Midbrain (tissue), 1 donor: ENCODE data around the gene FOXI1.

Experiments used
- DNase-seq: peaks from one replicate; lab custom pipeline; 2025; lab: John Stamatoyannopoulos, UW

Gene FOXI1

GRCh38 chr5:170105642-170106611 is at the start of gene FOXI1:
Gene FOXI1, plus strand, starts transcription at chr5:170105897. Its CDS starts 61 bp downstream, at chr5:170105958.
- DNase-seq = no peak

- DNase-seq = no peak
Observed at GRCh38 chr5:170056561-170057267, 49.0 kb upstream of the FOXI1 start.

GRCh38 chr5:170057311-170057710 is 48.4 kb upstream of the FOXI1 start:
- DNase-seq = no peak

- DNase-seq = no peak
Observed at GRCh38 chr5:170059221-170059620, 46.5 kb upstream of the FOXI1 start.

GRCh38 chr5:170067152-170067551 is 38.5 kb upstream of the FOXI1 start:
- DNase-seq = no peak

GRCh38 chr5:170067574-170068170 is 38.0 kb upstream of the FOXI1 start:
- no peak for DNase-seq

GRCh38 chr5:170069512-170069911 is 36.2 kb upstream of the FOXI1 start:
- no peak for DNase-seq

GRCh38 chr5:170070556-170071412 is 34.9 kb upstream of the FOXI1 start:
- DNase-seq = peak; percentile 8

- DNase-seq = no peak
Observed at GRCh38 chr5:170071748-170072147, 33.9 kb upstream of the FOXI1 start.

- DNase-seq = no peak
Observed at GRCh38 chr5:170075696-170076095, 30.0 kb upstream of the FOXI1 start.

GRCh38 chr5:170076211-170076610 is 29.5 kb upstream of the FOXI1 start:
- no peak for DNase-seq

GRCh38 chr5:170076739-170077138 is 29.0 kb upstream of the FOXI1 start:
- no peak for DNase-seq

- no peak for DNase-seq
Observed at GRCh38 chr5:170077526-170077925, 28.2 kb upstream of the FOXI1 start.

GRCh38 chr5:170078458-170078857 is 27.2 kb upstream of the FOXI1 start:
- no peak for DNase-seq

- DNase-seq = no peak
Observed at GRCh38 chr5:170078931-170079330, 26.8 kb upstream of the FOXI1 start.

GRCh38 chr5:170080217-170080616 is 25.5 kb upstream of the FOXI1 start:
- no peak for DNase-seq

- no peak for DNase-seq
Observed at GRCh38 chr5:170080786-170081445, 24.8 kb upstream of the FOXI1 start.

- DNase-seq = no peak
Observed at GRCh38 chr5:170081616-170082015, 24.1 kb upstream of the FOXI1 start.

- no peak for DNase-seq
Observed at GRCh38 chr5:170082701-170083100, 23.0 kb upstream of the FOXI1 start.

GRCh38 chr5:170087168-170087817 is 18.4 kb upstream of the FOXI1 start:
- DNase-seq = no peak
